Breast epithelium (tissue), 4 donors: ENCODE measurements around the gene MITF. TPM values are rescaled to one million over a fixed set of nuclear protein-coding genes. Genes with fewer than 3 reads are reported as not detected.

Experiments used
- DNase-seq, 2 donors: peaks; one replicate each; pipeline ENCODE4 v3.0.0-alpha.2; 2019; ENCODE audit warnings: low spot score in 2 of 2
- H3K27ac ChIP-seq, 2 donors: fragments of 200-600 bp; sonication (generic) in 1 of 2; one replicate each; pipeline ENCODE4 v1.5.1; 2016 to 2019; ENCODE audit warnings: mild to moderate bottlenecking in 1 of 2
- H3K27me3 ChIP-seq, 2 donors: fragments of 200-600 bp; sonication (generic) in 1 of 2; one replicate each; pipeline versions ENCODE4 v1.5.1 to v1.6.0; 2017 to 2019; ENCODE audit warnings: control low read depth in 1 of 2, mild to moderate bottlenecking in 1 of 2
- H3K36me3 ChIP-seq: fragments of 200-600 bp; one replicate; pipeline ENCODE4 v1.5.1; 2019
- H3K4me1 ChIP-seq, 2 donors: fragments of 200-600 bp; sonication (generic); one replicate each; pipeline ENCODE4 v1.5.1; 2016 to 2019; ENCODE audit warnings: control low read depth in 1 of 2
- H3K4me3 ChIP-seq, 3 donors: fragments of 200-600 bp; sonication (generic); 1 replicate in 2 of 3; 2 replicates in 1 of 3; pipeline ENCODE4 v1.5.1; 2016 to 2019; ENCODE audit warnings: mild to moderate bottlenecking in 3 of 3, moderate library complexity in 2 of 3
- H3K9me3 ChIP-seq, 2 donors: fragments of 200-600 bp; sonication (generic) in 1 of 2; one replicate each; pipeline ENCODE4 v1.5.1; 2016 to 2019; ENCODE audit warnings: control low read depth in 1 of 2
- POLR2A ChIP-seq: fragments of 450-650 bp; IDR thresholded peaks from one replicate; pipeline ENCODE4 v1.6.1; 2016; ENCODE audit warnings: antibody characterized with exemption, mild to moderate bottlenecking, moderate library complexity
- POLR2AphosphoS5 ChIP-seq, 3 donors: sonication (generic); formaldehyde crosslinking; IDR thresholded peaks; one replicate each; pipeline ENCODE4 v1.6.1; 2017; ENCODE audit warnings: antibody characterized with exemption in 3 of 3
- intact Hi-C: fragments of 100-400 bp; cut with DNase I; formaldehyde crosslinking; loops from one replicate; pipeline ENCODE4 v1.15.1; 2023; ENCODE audit warnings: low total_unique reads
- total RNA-seq, 3 donors: library from RNA; depleted of rRNA; stranded (reverse); fragments of >200 nt; gene quantifications; one replicate each; pipeline ENCODE4 v1.1.0, GENCODE V29; 2016
- TF ChIP-seq, protein P1 (sequence below), 3 donors: fragments of 450-650 bp; IDR thresholded peaks; one replicate each; pipeline ENCODE4 v1.5.1; 2016 to 2017; ENCODE audit warnings: antibody characterized with exemption in 3 of 3, mild to moderate bottlenecking in 3 of 3, moderate library complexity in 3 of 3

The MITF gene
- total RNA-seq, 3 donors from 2014 or later, result 23.3 to 45.8 (median 25.6) TPM

DNA sequence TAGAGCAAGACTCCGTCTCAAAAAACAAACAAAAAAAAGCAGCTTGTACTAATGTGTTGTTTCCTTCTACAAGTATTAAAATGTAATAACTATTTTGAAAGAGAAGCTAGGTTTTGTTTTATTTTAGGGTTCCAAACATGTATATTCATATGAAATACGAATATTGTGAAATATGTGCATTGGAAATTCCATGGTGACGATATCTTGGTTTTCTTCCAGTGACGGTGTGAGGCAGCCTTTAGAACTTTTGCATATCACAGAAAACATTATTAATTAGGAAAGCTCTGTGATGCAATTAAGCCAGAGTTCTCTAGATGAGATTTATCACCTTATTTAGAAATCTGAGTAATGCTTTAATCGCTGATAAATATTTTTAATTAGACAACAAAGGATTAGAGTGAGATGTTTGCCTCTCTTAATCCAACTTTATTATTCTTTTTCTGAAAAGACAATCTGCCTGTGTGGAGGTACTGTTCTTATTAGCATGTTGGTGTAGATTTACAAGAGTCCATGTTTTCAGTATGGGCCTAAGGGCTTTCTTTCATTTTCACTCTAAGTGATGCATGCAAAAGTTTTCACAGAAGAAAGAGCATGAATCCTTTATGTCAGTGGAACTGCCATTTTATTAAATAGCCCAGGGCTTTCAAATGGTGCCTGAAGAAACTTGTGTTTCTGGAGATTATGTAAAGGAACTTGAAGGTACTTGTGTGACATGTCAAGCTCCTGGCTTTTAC is 222.6 kb downstream of the MITF start:
- no peaks in the 10 kb centered on the region for H3K9me3 ChIP-seq
- no peak overlapping the region for H3K4me3 ChIP-seq
- intact Hi-C loops, result no loop called here

GRCh38 chr3:69963643-69964042 is 224.4 kb downstream of the MITF start:
- no peaks in the 10 kb centered on the region for H3K9me3 ChIP-seq
- H3K27ac ChIP-seq, result no peak overlapping the region
- no peaks in the 10 kb centered on the region for H3K27me3 ChIP-seq
- no peaks in the 10 kb centered on the region for H3K4me1 ChIP-seq
- TF ChIP-seq POLR2A (no peak), POLR2AphosphoS5 (IDR thresholded peaks at IDR 0.05) (no peak)
- TF ChIP-seq, protein P1, sequence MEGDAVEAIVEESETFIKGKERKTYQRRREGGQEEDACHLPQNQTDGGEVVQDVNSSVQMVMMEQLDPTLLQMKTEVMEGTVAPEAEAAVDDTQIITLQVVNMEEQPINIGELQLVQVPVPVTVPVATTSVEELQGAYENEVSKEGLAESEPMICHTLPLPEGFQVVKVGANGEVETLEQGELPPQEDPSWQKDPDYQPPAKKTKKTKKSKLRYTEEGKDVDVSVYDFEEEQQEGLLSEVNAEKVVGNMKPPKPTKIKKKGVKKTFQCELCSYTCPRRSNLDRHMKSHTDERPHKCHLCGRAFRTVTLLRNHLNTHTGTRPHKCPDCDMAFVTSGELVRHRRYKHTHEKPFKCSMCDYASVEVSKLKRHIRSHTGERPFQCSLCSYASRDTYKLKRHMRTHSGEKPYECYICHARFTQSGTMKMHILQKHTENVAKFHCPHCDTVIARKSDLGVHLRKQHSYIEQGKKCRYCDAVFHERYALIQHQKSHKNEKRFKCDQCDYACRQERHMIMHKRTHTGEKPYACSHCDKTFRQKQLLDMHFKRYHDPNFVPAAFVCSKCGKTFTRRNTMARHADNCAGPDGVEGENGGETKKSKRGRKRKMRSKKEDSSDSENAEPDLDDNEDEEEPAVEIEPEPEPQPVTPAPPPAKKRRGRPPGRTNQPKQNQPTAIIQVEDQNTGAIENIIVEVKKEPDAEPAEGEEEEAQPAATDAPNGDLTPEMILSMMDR (IDR thresholded peaks at IDR 0.05), result no peak
- no peak for DNase-seq
- intact Hi-C loops, result no loop called here
- no peak overlapping the region for H3K4me3 ChIP-seq
- no peaks in the 10 kb centered on the region for H3K36me3 ChIP-seq

More for the DNA sequence above, 222.6 kb downstream of the MITF start:
- no peaks in the 10 kb centered on the region for H3K4me1 ChIP-seq
- no peak overlapping the region for H3K27ac ChIP-seq
- H3K27me3 ChIP-seq, result no peaks in the 10 kb centered on the region
- TF ChIP-seq, protein P1 (IDR thresholded peaks at IDR 0.05), result no peak
- TF ChIP-seq POLR2A (no peak), POLR2AphosphoS5 (IDR thresholded peaks at IDR 0.05) (no peak)
- no peaks in the 10 kb centered on the region for H3K36me3 ChIP-seq
- no peak for DNase-seq

DNA sequence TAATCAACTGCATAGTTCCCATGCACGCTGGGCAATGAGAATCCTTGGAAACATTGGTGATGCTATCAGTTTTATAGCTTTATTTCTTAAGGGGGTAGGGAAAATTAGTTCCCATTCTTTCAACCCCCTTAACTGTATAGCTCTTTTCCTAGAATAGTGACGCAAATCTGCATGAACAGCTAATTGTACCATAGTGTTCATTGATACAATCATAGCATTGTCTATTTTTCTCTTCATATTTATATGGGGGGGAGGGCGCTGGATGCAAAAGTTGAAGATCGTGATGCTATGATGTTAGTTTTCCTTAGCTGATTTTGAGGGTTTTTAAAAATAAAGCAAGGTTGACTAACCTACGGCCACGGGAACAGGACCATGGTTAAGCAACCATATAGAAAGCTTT is 227.9 kb downstream of the MITF start:
- Histone ChIP-seq H3K4me3 (no peak overlapping the region), H3K27me3 (no peaks in the 10 kb centered on the region), H3K9me3 (no peaks in the 10 kb centered on the region), H3K36me3 (no peaks in the 10 kb centered on the region), H3K27ac (no peak overlapping the region), H3K4me1 (no peaks in the 10 kb centered on the region)
- intact Hi-C loops, result no loop called here
- DNase-seq, result no peak
- TF ChIP-seq, protein P1 (IDR thresholded peaks at IDR 0.05), result no peak
- TF ChIP-seq POLR2AphosphoS5 (IDR thresholded peaks at IDR 0.05), result no peak

DNA sequence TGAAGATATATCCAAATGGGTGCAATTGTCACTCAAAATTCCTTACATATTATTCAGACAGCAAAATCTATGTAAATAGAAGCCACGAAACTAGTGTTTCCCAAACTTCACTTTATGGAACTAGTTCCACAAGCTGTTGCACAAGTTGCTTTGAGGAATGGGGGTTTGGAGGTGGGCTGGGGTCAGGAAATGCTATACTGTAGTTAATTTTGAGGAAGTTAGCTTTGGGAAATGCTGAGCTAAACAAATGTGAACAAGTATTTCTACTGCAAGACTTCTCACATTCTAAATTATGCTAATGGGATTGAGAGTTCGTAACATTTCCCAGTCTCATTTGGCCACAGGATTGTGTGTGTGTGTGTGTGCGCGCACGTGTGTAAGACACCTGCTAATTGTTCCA is 231.6 kb downstream of the MITF start:
- no peak for TF ChIP-seq POLR2AphosphoS5 (IDR thresholded peaks at IDR 0.05)
- intact Hi-C loops, result no loop called here
- DNase-seq, result no peak
- Histone ChIP-seq H3K9me3 (no peaks in the 10 kb centered on the region), H3K4me1 (peaks cover 0 to 4% of the 10 kb centered on the region in 2 donors), H3K27me3 (no peaks in the 10 kb centered on the region), H3K4me3 (no peak overlapping the region), H3K27ac (no peak overlapping the region), H3K36me3 (no peaks in the 10 kb centered on the region)

- H3K4me1 ChIP-seq, result peaks cover 0 to 4% of the 10 kb centered on the region in 2 donors
Observed at GRCh38 chr3:69972672-69973071, 233.4 kb downstream of the MITF start.

More at GRCh38 chr3:69972672-69973071, 233.4 kb downstream of the MITF start:
- no peak overlapping the region for H3K27ac ChIP-seq
- H3K9me3 ChIP-seq, result peaks cover 0 to 3% of the 10 kb centered on the region in 2 donors
- no peak overlapping the region for H3K4me3 ChIP-seq
- TF ChIP-seq, protein P1 (IDR thresholded peaks at IDR 0.05), result no peak
- TF ChIP-seq POLR2A (no peak), POLR2AphosphoS5 (IDR thresholded peaks at IDR 0.05) (no peak)
- H3K36me3 ChIP-seq, result no peaks in the 10 kb centered on the region
- no peaks in the 10 kb centered on the region for H3K27me3 ChIP-seq
- intact Hi-C loops, result no loop called here
- no peak for DNase-seq
